ENCODE results near the gene ADCY5.

The ADCY5 gene

GRCh38 chr3:123388811-123389627, 59.9 kb downstream of the ADCY5 start:
- ChIA-PET CTCF (no interaction called here), POLR2A (no interaction called here)
- no peak overlapping the region for H3K4me3 ChIP-seq (ENCODE audit: low read depth, low read length)
- no peak for TF ChIP-seq CTCF (IDR thresholded peaks at IDR 0.05; ENCODE audit: insufficient read depth, low read length, missing control alignments)
- no peak for DNase-seq (ENCODE audit: low read depth, low spot score)

DNA sequence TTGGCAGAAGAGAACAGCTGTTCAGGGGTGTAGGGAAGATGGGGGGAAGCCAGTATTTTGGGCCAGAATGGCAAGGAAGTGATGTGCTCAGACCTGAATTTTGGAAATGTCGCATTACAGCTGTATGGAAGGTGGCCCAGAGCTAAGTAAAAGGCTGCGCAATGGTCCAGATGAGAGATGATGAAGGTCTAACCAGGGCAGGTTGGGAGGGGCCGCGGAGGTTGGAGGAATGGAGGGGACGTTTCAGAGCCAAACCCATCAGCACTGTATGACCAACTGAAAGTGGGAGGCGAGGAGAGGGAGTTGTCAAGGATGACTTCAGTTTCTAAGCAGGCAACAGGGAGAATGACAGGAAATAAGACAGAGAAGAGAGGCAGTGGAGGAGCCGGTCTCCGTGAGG, 60.8 kb downstream of the ADCY5 start:
- H3K4me3 ChIP-seq (ENCODE audit: low read depth, low read length) = no peak overlapping the region
- TF ChIP-seq CTCF (IDR thresholded peaks at IDR 0.05; ENCODE audit: insufficient read depth, low read length, missing control alignments) = no peak
- no peak for DNase-seq (ENCODE audit: low read depth, low spot score)
- ChIA-PET POLR2A (no interaction called here), CTCF (no interaction called here)

DNA sequence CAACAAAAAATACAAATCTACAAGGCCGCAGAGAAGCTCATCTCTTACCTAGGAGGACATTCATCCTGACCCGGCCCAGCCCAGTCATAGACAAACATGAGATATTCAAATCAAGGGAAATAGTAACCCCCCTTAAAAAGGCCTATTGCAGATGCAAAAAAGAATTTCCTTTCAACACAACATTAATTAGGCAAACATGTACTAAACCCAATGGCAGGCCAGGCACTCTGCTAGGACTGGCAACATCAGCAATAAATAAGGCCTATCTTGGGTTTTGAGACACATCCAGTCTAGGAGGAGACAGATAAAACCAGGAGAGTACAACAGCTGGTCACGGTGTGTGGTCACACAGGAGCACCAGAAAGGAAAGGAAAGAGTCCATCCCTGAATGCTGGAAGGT, 61.4 kb downstream of the ADCY5 start:
- no peak overlapping the region for H3K4me3 ChIP-seq (ENCODE audit: low read depth, low read length)
- POLR2A ChIA-PET = no interaction called here
- CTCF ChIA-PET = no interaction called here
- TF ChIP-seq CTCF (IDR thresholded peaks at IDR 0.05; ENCODE audit: insufficient read depth, low read length, missing control alignments) = no peak
- DNase-seq (ENCODE audit: low read depth, low spot score) = no peak

GRCh38 chr3:123386477-123387040, 62.3 kb downstream of the ADCY5 start:
- CTCF ChIA-PET = no interaction called here

DNA sequence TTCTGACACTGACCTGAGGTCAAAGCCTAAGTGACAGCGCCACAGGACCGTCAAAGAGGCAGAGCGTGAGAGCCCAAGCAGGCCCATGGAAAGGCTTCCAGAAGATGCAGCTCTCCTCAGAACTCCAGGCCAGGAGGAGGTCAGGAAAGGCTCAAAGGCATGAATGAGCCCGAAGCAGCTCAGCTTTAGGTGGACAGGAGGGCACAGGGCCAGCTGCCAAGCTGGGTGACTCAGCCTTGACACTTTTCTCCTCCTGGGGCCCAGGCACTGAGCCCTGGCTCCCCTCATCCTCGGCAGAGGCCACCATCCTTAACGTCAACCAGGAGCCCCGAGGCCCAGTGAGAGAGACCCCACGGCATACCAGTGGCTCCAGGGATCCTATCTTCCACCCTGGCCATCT, 62.9 kb downstream of the ADCY5 start:
- DNase-seq (ENCODE audit: low read depth, low spot score) = no peak
- CTCF ChIA-PET = no interaction called here
- POLR2A ChIA-PET = no interaction called here
- no peak overlapping the region for H3K4me3 ChIP-seq (ENCODE audit: low read depth, low read length)
- no peak for TF ChIP-seq CTCF (IDR thresholded peaks at IDR 0.05; ENCODE audit: insufficient read depth, low read length, missing control alignments)

More at GRCh38 chr3:123386477-123387040, 62.3 kb downstream of the ADCY5 start:
- H3K4me3 ChIP-seq (ENCODE audit: low read depth, low read length) = no peak overlapping the region
- no peak for DNase-seq (ENCODE audit: low read depth, low spot score)
- no peak for TF ChIP-seq CTCF (IDR thresholded peaks at IDR 0.05; ENCODE audit: insufficient read depth, low read length, missing control alignments)
- POLR2A ChIA-PET = no interaction called here

- ChIA-PET CTCF (no interaction called here), POLR2A (no interaction called here)
- TF ChIP-seq CTCF (IDR thresholded peaks at IDR 0.05; ENCODE audit: insufficient read depth, low read length, missing control alignments) = no peak
- no peak for DNase-seq (ENCODE audit: low read depth, low spot score)
- no peak overlapping the region for H3K4me3 ChIP-seq (ENCODE audit: low read depth, low read length)
Measured at GRCh38 chr3:123385499-123385898, 63.4 kb downstream of the ADCY5 start.

Data from AG04449 (cell line).